ENCODE data around the gene BARHL1.

BARHL1 gene

DNA sequence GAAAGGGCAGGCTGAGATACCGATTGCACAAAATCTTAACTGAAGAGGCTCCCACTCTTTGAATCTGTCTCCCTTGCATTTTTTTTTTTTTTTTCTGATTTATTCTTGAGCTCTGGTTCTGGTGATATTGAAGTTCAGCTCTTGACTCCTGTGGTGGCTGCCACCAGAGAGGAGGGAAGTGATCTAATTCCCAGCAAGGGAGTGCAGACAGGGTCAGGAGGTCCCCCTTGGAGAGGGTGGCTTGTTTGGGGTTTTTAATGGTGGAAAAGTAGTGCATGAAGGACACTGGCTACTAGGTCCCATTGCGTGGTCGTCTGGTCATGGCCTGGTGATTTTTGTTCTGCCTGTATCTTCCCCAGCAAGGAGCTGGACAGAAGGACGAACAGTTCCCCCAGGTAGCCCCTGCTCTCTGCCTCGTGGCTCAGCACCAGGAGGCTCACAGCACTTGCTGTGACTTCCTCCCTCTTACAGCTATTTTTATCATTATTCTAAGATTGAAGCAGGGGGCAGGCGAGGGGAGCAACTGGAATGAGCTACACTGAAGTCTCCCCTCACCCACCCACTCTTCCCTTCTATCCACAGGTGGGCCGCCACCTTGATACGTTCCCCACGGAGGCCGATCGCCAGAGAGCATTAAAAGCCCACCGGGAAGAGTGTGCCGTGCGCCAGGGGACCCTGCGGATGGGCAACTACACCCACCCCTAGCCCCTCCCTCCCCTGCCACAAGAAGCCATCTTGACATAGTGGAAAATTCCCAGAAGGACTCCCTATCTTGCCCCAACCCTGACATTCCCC, 10.4 kb upstream of the BARHL1 start:
- Histone ChIP-seq H3K9me3 (ENCODE audit: control insufficient read depth, insufficient read depth, low read length) (no peaks in the 10 kb centered on the region), H3K4me2 (ENCODE audit: low read length) (peak overlapping the region; percentile 33), H3K4me1 (ENCODE audit: control insufficient read depth, low read length) (peaks cover 39% of the 10 kb centered on the region), H3K27ac (ENCODE audit: low read depth, low read length) (no peak overlapping the region), H3K79me2 (ENCODE audit: control insufficient read depth, low read length) (no peaks in the 10 kb centered on the region), H3F3A (ENCODE audit: control insufficient read depth, insufficient read depth) (peaks cover 4% of the 10 kb centered on the region; the same call in 1 of the 2 replicates), H3K4me3 (ENCODE audit: low read length) (no peak overlapping the region), H3K36me3 (ENCODE audit: control insufficient read depth, low read length) (no peaks in the 10 kb centered on the region), H4K20me1 (ENCODE audit: control insufficient read depth, insufficient read depth, low read depth, low read length) (no peaks in the 10 kb centered on the region), H3K9me2 (replicated peaks; ENCODE audit: control insufficient read depth, low read length) (no peaks in the 10 kb centered on the region), H3K27me3 (ENCODE audit: control insufficient read depth, low read length) (no peaks in the 10 kb centered on the region)
- TF ChIP-seq, protein P1, sequence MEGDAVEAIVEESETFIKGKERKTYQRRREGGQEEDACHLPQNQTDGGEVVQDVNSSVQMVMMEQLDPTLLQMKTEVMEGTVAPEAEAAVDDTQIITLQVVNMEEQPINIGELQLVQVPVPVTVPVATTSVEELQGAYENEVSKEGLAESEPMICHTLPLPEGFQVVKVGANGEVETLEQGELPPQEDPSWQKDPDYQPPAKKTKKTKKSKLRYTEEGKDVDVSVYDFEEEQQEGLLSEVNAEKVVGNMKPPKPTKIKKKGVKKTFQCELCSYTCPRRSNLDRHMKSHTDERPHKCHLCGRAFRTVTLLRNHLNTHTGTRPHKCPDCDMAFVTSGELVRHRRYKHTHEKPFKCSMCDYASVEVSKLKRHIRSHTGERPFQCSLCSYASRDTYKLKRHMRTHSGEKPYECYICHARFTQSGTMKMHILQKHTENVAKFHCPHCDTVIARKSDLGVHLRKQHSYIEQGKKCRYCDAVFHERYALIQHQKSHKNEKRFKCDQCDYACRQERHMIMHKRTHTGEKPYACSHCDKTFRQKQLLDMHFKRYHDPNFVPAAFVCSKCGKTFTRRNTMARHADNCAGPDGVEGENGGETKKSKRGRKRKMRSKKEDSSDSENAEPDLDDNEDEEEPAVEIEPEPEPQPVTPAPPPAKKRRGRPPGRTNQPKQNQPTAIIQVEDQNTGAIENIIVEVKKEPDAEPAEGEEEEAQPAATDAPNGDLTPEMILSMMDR (IDR thresholded peaks at IDR 0.05; ENCODE audit: low read depth, low read length, poor library complexity, severe bottlenecking), result no peak
- TF ChIP-seq EZH2phosphoT487 (IDR thresholded peaks at IDR 0.05; ENCODE audit: borderline replicate concordance, low read length), result no peak

GRCh38 chr9:132572921-132573320, 9.5 kb upstream of the BARHL1 start:
- no peak for TF ChIP-seq EZH2phosphoT487 (IDR thresholded peaks at IDR 0.05; ENCODE audit: borderline replicate concordance, low read length)
- TF ChIP-seq, protein P1 (IDR thresholded peaks at IDR 0.05; ENCODE audit: low read depth, low read length, poor library complexity, severe bottlenecking), result no peak
- Histone ChIP-seq H3K9me3 (ENCODE audit: control insufficient read depth, insufficient read depth, low read length) (no peaks in the 10 kb centered on the region), H3K27ac (ENCODE audit: low read depth, low read length) (no peak overlapping the region), H3K79me2 (ENCODE audit: control insufficient read depth, low read length) (no peaks in the 10 kb centered on the region), H3K4me1 (ENCODE audit: control insufficient read depth, low read length) (peaks cover 34% of the 10 kb centered on the region), H3K36me3 (ENCODE audit: control insufficient read depth, low read length) (no peaks in the 10 kb centered on the region), H3K27me3 (ENCODE audit: control insufficient read depth, low read length) (peaks cover 3% of the 10 kb centered on the region; the same call in 1 of the 2 replicates), H3K9me2 (replicated peaks; ENCODE audit: control insufficient read depth, low read length) (no peaks in the 10 kb centered on the region), H3K4me2 (ENCODE audit: low read length) (peak overlapping the region; percentile 33), H3K4me3 (ENCODE audit: low read length) (0 out of 2 replicates have a peak overlapping the region, but pooled peaks have one; percentile 21), H3F3A (ENCODE audit: control insufficient read depth, insufficient read depth) (peaks cover 4% of the 10 kb centered on the region; the same call in 1 of the 2 replicates), H4K20me1 (ENCODE audit: control insufficient read depth, insufficient read depth, low read depth, low read length) (no peaks in the 10 kb centered on the region)

DNA sequence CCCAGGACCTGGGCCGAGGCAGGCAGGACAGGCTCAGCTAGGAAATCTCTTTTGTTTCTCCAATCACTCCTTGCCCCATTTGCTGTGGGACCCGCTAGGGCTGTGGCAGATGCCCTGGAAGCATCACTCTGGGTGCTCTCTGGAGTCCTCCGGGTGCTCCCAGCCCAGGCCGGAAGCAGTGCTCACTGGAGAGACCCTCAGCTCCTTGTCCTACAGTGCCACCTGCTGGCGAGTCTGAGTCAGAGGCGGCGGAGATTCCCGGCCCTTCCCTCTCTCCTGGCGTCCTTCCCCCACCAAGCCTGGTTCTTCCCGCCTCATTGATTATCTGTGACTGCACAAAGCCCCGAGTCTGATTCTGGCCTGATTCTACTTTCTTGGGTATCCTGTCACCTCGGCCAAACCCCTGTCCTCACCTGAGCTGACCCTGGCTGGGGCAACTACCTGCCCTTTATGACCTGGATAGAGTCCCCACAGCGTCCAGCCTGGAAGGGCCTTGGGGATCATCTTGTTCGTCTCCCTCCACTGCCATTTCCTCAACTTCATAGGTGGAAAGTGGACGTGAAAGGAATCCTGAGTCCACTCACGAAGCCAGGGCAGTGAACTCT, 7.3 kb upstream of the BARHL1 start:
- H3K9me2 ChIP-seq (replicated peaks; ENCODE audit: control insufficient read depth, low read length), result no peaks in the 10 kb centered on the region
- H4K20me1 ChIP-seq (ENCODE audit: control insufficient read depth, insufficient read depth, low read depth, low read length), result no peaks in the 10 kb centered on the region
- H3K4me3 ChIP-seq (ENCODE audit: low read length), result no peak overlapping the region
- no peaks in the 10 kb centered on the region for H3K36me3 ChIP-seq (ENCODE audit: control insufficient read depth, low read length)
- H3K27ac ChIP-seq (ENCODE audit: low read depth, low read length), result no peak overlapping the region
- no peaks in the 10 kb centered on the region for H3K79me2 ChIP-seq (ENCODE audit: control insufficient read depth, low read length)
- no peak for TF ChIP-seq EZH2phosphoT487 (IDR thresholded peaks at IDR 0.05; ENCODE audit: borderline replicate concordance, low read length)
- TF ChIP-seq, protein P1 (IDR thresholded peaks at IDR 0.05; ENCODE audit: low read depth, low read length, poor library complexity, severe bottlenecking), result peak; percentile 94
- peaks cover 4% of the 10 kb centered on the region; the same call in 1 of the 2 replicates for H3F3A ChIP-seq (ENCODE audit: control insufficient read depth, insufficient read depth)
- peaks cover 15% of the 10 kb centered on the region for H3K27me3 ChIP-seq (ENCODE audit: control insufficient read depth, low read length)
- H3K4me2 ChIP-seq (ENCODE audit: low read length), result no peak overlapping the region
- no peaks in the 10 kb centered on the region for H3K9me3 ChIP-seq (ENCODE audit: control insufficient read depth, insufficient read depth, low read length)
- peaks cover 21% of the 10 kb centered on the region for H3K4me1 ChIP-seq (ENCODE audit: control insufficient read depth, low read length)

All from DOHH2 (cell line).